Stimulated activated CD4-positive, alpha-beta T cell treated with anti-CD3 and anti-CD28 coated beads, Interleukin-4, amount 100 ng/mL, for 48 hours (primary cell): ENCODE data around the gene MOAP1.
A peak's percentile ranks its signal among the peaks of the same experiment; 100 is the strongest.
"Not testable (repeated sequence)": the region's sequence is repeated elsewhere in the genome, so short reads cannot be mapped to it uniquely, and the experiment has no call there.

Experiments
- DNase-seq, 2 donors: peaks; one replicate each; pipeline ENCODE4 v3.0.0-alpha.2; 2020; ENCODE audit warnings: low read depth in 2 of 2

The MOAP1 gene, protein sequence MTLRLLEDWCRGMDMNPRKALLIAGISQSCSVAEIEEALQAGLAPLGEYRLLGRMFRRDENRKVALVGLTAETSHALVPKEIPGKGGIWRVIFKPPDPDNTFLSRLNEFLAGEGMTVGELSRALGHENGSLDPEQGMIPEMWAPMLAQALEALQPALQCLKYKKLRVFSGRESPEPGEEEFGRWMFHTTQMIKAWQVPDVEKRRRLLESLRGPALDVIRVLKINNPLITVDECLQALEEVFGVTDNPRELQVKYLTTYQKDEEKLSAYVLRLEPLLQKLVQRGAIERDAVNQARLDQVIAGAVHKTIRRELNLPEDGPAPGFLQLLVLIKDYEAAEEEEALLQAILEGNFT

DNA sequence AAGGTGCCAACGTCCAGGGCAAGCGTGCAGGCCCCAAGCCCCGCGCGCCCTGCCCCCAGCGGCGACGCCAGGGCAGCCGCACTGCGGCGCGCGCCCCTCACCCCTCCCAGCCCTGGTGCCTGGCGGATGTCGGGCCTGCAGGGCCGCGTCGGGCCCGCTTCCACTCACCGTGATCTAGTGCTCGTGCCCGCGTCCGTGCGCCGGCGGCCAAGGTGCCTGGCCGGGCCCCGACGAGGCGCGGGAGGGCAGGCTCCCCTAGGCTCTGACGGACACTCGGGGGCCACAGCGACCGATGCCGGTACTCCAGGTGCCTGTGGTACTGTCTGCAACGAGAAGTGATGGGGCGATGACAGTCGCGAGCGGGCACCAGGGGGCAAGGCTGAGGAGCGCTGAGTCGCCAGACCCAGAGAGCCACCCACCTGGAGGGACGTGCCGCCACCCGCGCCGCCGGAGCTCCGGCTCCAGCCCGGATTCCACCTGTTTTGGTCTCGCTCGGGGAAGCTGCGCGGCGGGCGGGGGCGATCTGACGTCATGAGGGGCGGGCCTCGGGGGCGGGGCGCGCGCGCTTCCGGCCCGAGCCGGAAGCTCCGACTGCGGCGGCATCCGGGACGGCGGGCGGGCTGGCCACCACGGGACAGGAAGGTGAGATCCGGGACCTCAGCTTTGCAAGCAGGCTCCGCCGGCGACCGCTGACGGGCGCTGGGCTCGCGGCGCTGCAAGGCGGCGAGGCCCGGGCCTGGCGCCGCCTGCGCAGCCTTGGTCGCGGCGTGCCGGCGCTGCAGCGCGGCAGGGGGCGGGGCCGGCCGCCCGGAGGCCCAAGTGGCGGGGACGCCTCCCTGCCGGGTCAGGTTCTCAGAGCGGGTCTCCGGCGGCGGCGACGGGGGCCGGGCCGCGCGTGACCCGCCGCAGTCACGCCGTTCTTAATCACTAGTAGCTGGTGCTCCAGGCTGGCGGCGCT is at the start of gene MOAP1, which contains the start of gene LYSET:
TSS of gene MOAP1 (minus strand) at position 507 of the 958 bp plus-strand sequence. CDS start 655 bp downstream, outside the sequence.
TSS of gene LYSET (plus strand) at position 927 of the 958 bp plus-strand sequence. CDS start 89 bp downstream, outside the sequence.
- DNase-seq: peak; percentile 83 to 85

DNA sequence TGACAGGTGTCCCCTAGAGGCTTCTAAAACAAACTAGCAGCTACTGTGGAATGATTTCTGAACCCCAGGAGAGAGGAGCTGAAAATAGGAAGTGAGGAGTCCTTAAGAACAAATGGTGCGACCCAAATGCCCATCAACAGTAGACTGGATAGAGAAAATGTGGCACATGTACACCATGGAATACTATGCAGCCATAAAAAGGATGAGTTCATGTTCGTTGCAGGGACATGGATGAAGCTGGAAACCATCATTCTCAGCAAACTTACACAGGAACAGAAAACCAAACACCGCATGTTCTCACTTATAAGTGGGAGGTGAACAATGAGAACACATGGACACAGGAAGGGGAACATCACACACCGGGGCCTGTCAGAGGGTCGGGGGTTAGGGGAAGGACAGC is 48.4 kb upstream of the MOAP1 start:
- DNase-seq: not testable (repeated sequence)

DNA sequence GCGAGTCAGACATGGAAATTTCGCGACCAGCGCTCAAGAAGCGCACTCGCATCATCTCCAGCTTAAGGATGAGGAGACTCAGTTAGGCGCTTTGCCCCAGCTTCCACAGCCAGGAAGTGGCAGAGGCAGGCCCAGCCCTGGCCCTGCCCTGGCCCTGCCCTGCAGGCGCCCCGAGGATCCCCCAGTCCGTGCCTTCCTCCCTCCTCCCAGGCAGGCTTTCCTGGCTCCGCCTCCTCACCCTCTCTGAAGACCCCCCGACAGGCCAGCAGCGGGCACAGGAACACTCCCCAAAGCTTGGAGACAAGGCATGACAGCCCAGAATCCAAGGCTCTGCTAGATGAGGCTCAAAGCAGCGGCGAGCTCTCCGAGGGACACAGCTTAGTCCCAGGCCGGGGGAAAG is 47.5 kb upstream of the MOAP1 start:
- DNase-seq: no peak

DNA sequence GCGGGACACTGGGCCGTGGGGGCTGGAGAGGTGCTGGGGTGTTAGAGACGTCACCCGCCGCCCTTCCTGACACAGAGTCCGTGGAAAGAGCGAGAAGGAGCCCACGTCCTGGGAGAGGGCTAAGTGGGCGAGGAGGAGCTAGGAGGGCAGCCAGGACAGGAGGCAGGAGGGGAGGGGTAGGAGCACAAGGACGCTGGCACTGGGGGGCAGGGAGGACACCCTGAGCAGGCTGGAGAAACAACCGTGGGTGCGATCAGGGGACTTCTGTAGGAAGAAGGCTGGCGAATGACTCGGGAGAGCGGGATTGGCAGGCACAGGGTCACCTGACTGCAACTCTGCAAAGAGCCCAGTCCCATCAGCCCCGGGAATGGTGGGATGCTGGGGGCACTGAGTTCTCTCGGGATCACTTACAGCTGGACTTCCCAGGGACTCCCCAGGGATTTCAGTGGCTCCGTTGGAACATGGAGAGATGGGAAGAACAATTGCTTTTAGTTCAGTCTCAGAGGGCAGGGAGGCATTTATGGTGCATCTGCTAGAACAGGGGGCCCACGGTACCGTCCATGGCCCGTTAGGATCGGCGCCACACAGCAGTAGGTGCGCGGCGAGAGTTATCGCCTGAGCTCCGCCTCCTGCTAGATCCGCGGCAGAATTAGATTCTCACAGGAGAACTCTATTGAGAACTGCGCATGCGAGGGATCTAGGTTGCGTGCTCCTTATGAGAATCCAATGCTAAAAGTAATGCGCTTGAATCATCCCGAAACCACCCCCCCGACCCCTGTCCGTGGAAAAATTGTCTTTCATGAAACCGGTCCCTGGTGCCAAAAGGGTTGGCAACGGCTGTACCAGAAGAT is 46.7 kb upstream of the MOAP1 start:
- no peak for DNase-seq

DNA sequence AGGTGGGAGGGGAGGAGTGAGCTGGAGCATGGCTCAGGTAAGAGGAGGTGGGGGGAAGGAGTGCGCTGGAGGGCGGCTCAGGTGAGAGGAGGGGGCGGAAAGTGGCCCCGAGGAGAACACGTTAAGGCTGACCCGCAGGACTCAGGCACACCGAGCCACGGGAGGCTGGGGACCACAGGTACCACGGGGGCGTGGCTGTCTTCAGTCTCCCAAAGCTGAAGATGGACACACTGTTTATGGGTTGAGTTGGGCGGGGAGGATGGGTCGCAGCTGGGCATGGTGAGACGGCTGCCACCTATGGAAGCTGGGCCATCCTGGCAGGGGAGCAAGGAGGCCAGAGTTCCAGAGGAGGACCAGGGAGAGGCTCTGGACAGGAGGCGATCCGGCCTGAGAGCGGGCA is 45.8 kb upstream of the MOAP1 start:
- no peak for DNase-seq

DNA sequence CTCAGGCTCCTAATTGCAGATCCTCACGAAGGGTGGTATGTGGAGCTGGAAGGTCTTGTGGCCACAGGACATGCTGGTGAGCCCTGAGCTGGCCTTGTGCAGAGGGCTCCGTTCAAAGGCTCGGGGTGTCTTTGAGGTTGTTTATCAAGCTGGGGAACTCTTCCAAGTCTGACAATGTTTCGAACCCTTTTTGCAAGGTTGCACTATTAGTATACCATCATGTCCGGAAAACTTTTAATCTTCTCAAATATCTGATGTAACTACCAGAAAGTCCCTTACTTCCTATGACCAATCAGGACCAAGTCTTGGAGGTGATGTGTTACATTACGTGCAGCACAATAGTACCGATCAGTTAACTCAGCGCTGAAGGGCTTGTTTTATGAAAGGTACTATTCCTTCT is 43.9 kb upstream of the MOAP1 start:
- DNase-seq: no peak

DNA sequence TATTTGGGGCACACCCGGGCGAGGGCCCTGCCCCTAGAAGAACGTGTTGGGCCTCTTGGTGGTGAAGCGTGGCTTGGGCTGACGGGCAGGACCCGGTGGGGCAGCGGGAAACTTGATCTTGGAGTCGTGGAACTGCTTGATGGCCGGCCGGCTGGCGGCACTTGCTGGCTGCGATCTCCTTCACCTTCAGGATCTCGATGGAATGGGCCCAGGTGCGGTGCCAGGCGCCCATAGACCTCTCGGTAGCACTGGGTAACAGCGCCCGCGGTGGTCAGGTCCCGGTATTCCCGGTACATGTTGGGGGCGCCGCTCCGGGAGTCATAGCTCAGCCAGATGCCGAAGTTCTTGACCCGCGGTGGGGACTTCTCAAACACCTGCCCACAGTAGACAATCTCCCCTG is 38.9 kb upstream of the MOAP1 start:
- no peak for DNase-seq

DNA sequence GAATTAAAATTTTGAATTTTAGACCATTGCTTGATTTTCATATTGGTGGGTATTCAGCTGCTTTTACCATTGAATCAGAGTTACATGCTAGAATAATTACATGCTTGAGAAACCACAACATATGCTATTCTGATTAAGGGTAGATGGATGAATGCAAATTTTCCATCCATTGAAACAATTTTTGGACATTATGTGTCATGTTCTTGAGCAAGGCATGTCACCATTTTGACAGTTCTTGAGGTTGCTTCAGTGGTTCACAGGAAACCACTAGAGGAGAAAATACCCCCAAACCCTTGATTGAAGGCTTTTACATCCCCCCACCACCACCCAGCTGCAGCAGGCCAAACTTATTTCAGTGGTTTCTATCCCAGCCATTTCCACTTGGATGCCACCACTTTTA is 35.8 kb upstream of the MOAP1 start:
- no peak for DNase-seq

DNA sequence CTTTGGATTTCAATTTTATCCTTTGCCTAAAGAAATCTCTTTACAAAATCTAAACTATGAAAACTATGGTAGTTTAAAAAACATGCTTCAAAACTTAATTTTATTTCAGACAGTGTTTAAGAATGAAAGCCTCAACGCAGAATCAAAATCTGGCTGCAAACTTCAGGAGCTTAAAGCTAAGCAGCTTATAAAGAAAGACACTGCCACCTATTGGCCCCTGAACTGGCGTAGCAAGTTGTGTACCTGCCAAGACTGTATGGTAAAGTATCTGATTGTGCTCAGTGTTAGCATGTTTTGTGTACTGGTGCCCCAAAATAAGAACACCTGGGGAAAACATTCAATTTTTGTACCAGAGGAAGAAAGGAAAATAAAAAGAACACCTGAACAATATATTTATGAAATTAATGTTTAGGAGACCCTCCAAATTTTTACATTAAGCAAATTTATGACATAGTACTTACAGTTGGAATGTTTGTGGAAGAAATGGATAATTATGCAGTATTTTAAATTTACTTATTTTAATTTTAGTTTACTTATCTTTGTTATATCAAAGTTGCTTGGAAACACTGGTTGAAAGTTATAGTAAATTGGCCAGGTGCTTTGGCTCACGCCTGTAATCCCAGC is 34.5 kb upstream of the MOAP1 start:
- DNase-seq: no peak

DNA sequence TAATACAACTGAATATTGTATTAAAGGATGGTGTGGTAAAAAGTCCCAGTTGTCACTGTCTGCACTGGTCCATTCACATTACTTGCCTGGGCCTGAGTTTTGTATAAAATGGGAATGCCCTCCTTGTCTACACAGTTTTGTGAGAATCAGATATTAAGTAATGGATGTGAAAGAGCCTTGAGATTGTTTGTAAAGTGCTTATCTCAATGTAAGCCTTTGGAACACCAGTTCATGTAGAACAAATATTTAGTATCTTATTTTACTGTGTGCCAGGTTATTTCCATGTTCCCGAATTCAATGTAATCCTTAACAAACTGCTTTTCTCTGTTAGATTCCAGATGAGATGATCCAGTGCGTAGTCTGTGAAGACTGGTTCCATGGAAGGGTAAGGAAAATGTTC is 29.9 kb upstream of the MOAP1 start:
- no peak for DNase-seq

DNA sequence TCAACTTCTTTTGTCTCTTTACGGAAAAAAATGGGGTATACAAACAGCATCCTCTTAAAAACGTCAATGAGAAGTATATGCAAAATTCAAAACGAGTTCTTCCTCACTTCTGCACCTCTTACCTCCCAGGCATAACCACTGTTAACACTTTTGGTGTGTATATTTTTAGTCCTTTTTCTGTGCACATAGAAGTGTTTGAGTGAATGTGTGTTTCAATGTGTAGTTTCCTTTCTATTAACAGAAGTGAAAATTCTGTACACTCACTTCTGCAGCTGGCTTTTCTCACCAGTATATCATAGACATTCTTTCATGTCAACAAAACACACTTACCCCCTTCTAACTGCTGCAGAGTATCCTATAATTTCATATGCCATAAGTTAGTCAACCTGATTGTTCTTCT is 27.7 kb upstream of the MOAP1 start:
- no peak for DNase-seq

DNA sequence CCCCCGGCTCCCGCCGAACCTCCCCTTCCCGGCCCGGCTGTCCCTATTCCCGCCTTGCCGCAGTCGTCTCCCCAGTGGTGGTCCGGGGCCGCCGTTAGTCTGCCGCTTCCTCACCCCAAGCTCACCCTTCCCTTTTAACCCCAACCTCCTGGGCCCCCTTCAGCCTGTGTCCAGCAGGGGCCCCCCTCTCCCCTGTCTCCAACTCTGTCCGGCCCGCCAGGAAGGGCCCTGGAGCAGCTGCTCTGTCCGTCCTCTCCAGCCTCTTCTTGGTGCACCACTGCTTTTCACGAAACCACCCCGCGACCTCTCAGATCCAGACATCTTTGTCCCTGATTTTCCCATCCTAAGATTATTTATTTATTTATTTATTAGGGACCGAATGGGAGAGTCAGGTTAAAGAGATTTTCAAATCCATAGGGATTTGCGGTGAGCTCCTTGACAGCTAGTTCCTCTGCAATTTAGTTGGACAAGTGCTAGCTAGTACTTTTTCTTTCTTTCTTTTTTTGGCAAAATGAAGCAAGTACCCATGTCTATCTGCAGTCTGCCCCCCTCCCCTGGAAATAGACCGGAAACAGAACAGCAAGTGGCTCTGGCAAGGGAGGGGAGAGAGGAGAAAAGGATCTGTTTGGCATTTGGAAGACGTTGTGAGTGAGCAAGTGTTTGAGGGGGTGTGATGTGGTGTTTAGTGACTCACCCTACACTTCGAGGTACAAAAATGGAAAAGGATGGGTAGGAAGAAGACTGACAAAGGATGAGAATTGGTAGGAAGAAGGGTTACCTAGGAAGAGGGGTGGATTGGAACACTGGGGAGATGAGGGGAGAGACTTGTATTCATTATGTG is 23.0 kb upstream of the MOAP1 start:
- DNase-seq: no peak

DNA sequence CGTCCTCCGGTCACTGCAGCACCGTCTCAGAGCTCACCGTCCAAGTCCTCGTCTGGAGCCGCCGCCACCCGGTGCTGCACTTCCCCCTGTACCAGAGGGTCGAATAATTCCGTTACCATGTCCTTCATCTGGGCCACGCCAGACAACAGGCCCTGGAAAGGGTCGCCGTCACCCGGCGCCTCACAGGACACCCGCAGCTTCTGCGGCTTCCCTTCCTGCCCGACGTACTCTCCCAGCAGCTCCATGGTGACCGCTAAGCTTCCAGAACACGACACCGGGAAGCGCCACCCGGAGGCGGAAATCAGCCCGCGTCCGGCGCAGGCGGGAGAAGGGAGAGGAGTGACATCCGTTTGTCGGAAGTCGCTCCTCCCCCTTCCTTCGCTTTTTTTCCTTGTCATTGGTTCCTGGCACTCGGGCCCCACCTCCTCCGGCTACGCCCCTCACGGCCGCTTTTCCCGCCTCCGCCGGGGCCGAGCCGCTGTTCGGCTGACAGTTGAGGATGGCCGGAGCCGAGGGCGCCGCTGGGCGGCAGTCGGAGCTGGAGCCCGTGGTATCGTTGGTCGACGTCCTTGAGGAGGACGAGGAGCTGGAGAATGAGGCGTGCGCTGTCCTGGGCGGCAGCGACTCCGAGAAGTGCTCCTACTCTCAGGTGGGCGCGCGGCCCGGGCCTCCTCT is 22.2 kb upstream of the MOAP1 start, which contains the start of the genes GON7 and UBR7:
TSS of gene GON7 (minus strand) at position 273 of the 675 bp plus-strand sequence. CDS start at position 245, 28 bp downstream.
TSS of gene UBR7 (plus strand) at position 464 of the 675 bp plus-strand sequence. CDS start at position 500, 36 bp downstream.
- DNase-seq: peak; percentile 74 to 91

DNA sequence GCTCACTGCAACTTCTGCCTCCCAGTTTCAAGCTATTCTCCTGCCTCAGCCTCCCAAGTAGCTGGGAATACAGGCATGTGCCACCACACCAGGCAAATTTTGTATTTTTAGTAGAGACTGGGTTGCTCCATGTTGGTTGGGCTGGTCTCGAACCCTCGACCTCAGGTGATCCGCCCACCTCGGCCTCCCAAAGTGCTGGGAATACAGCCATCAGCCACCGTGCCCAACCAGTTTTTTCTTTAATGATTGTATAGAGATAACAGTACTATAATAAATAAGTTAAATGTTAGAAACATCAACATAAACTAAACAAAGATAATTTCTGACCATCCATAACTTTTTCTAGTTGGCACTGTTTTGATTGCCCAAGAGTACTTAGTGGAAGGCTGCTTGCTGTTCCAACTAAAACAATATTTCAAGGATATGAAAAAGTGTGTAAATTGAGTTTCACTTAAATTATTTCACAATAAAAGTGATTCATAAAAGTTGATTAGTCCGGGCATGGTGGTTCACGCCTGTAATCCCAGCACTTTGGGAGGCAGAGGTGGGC is 16.5 kb upstream of the MOAP1 start:
- no peak for DNase-seq

DNA sequence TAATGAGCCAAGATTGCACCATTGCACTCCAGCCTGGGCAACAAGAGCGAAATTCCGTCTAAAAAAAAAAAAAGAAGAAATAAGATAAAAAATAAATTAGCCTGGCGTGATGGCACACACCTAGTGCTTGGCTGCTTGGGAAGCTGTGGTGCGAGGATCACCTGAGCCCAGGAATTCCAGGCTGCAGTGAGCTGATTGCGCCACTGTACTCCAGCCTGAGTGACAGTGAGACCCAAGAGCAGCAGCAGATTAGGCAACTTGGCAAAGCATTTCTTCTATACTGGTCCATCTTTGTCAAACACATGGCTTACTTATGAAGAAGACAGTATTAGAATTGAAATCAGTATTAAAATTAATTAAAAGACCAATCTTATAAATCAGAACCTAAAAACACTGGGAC is 15.9 kb upstream of the MOAP1 start:
- no peak for DNase-seq

DNA sequence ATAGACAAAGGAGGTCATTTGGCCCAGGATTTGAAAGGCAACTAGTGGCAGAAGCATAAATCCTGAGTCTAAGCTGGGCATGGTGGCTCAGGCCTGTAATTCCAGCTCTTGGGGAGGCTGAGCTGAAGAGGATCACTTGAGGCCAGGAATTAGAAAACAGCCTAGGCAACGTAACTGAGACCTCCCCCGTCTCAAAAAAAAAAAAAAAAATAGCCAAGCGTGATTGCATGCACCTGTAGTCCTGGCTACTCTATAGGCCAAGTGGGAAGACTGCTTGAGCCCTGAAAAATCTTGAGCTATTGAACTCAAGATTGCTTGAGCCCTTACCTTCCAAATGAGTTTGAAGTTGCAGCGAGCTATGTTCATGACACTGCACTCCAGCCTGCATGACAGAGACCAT is 14.3 kb upstream of the MOAP1 start:
- no peak for DNase-seq

DNA sequence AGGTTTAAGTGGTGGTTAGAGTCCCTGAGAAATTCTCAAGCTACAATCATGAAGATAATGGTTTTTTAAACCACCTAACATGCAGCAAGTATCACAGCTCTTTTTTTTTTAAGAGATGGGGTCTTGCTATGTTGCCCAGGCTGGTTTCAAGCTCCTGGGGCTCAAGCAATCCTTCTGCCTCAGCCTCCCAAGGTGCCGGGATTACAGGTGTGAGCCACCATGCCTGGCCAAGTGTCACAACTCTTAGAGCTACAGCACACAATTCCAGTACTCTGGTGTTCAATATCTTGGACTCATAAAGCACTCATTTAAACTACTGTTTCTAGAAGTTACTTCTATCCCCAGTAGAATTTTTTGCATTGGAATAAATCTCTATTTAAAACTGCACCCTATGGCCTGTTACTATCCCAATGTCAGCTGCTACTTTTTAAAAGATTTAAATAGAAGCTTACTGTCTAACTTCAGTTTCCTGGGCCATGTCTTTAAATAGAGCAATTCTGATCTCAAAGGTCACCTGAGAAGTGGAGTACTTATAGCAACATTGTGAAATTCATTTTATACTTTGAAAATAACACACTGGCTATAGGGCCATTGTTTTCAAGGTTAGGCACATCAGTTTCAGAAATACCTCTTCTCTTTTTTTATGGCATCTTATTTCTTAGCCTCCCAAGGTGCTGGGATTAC is 10.8 kb upstream of the MOAP1 start:
- no peak for DNase-seq

DNA sequence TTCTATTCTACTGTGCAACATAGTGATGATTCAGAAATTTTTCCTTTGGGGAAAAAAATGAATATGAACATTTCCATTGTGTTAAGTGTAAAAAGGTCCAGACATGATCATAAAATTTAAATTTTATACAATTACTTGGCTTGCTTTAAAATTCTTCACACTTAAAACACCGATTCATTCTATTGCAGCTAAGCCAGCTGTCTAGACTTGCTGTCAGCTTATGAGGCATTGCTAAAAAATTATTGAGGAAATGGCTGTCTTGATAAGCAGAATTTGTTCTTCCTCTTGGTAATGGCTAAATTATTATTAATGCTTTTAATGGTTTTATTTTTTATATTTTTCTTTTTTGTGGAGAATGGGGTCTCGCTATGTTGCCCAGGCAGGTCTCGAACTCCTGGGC is 2.3 kb upstream of the MOAP1 start:
- no peak for DNase-seq

DNA sequence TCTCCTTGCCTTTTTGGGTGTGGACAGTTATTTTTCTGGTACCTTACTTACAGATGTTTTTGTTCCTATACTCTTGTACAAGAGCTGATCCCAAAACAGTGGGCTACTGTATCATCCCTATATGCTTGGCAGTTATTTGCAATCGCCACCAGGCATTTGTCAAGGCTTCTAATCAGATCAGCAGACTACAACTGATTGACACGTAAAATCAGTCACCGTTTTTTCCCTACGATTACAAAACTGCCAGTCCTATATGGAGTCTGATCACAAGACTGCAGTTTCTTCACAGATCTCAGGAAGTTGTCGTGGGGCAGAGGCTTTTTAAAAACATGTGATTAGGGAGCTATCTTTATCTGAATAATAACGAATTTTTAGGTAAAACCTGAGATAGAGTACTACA is 1.8 kb upstream of the MOAP1 start:
- no peak for DNase-seq
